NOMO-1 (cell line): ENCODE results near the gene EIF1.

Source experiments
- DNase-seq, 2 experiments: peaks; one replicate each; lab custom pipeline; 2025; ENCODE audit not compliant: unreplicated experiment in 2 of 2; lab: John Stamatoyannopoulos, UW

EIF1 gene

GRCh38 chr17:41734139-41734948 is 45.7 kb downstream of the EIF1 start, which contains the start of gene HAP1:
HAP1 (minus strand) TSS chr17:41734643; CDS start chr17:41734634, 9 bp downstream.
- no peak for DNase-seq

GRCh38 chr17:41734949-41735313 is 46.2 kb downstream of the EIF1 start:
- no peak for DNase-seq

GRCh38 chr17:41735744-41736143 is 47.1 kb downstream of the EIF1 start:
- no peak for DNase-seq

- DNase-seq, result no peak
Observed at GRCh38 chr17:41736983-41737679, 48.4 kb downstream of the EIF1 start.

GRCh38 chr17:41737680-41738023 is 49.0 kb downstream of the EIF1 start:
- no peak for DNase-seq

- peak; percentile 51 to 71 for DNase-seq
Observed at GRCh38 chr17:41738077-41738800, 49.6 kb downstream of the EIF1 start.

- DNase-seq, result no peak
Observed at GRCh38 chr17:41738801-41739112, 50.1 kb downstream of the EIF1 start.

GRCh38 chr17:41739661-41740352 is 51.1 kb downstream of the EIF1 start:
- no peak for DNase-seq

GRCh38 chr17:41740506-41740905 is 51.8 kb downstream of the EIF1 start:
- no peak for DNase-seq

- no peak for DNase-seq
Observed at GRCh38 chr17:41741709-41742108, 53.0 kb downstream of the EIF1 start.
